Kidney epithelial cell (primary cell): ENCODE results near the gene FBLN2. TPM values are rescaled to one million over a fixed set of nuclear protein-coding genes. Genes with fewer than 3 reads are reported as not detected.

Experiments used
- DNase-seq: peaks from one replicate; pipeline ENCODE4 v3.0.0-alpha.2; 2010; ENCODE audit warnings: low read depth
- H3K27me3 ChIP-seq: 2 replicates; pipeline ENCODE4 v1.6.0; 2011; ENCODE audit warnings: low read length; ENCODE audit not compliant: control insufficient read depth, insufficient read depth
- H3K36me3 ChIP-seq: 2 replicates; pipeline ENCODE4 v1.5.1; 2011; ENCODE audit warnings: low read length; ENCODE audit not compliant: control insufficient read depth, insufficient read depth
- H3K4me3 ChIP-seq: 2 replicates; pipeline ENCODE4 v1.5.1; 2011; ENCODE audit warnings: low read depth, mild to moderate bottlenecking, control low read depth, low read length
- total RNA-seq: library from RNA; depleted of rRNA; stranded (reverse); fragments of >200 nt; gene quantifications from 2 replicates; pipeline ENCODE4 v1.2.3, GENCODE V29; 2015
- TF ChIP-seq, protein P1 (sequence below): IDR thresholded peaks from 2 replicates; pipeline ENCODE4 v1.5.1; 2011; ENCODE audit warnings: mild to moderate bottlenecking, moderate library complexity, low read length, control low read depth, inconsistent platforms; ENCODE audit not compliant: insufficient read depth, poor library complexity, severe bottlenecking

FBLN2 gene
- total RNA-seq, 1 donor from 2014 or later: 6.7 TPM

DNA sequence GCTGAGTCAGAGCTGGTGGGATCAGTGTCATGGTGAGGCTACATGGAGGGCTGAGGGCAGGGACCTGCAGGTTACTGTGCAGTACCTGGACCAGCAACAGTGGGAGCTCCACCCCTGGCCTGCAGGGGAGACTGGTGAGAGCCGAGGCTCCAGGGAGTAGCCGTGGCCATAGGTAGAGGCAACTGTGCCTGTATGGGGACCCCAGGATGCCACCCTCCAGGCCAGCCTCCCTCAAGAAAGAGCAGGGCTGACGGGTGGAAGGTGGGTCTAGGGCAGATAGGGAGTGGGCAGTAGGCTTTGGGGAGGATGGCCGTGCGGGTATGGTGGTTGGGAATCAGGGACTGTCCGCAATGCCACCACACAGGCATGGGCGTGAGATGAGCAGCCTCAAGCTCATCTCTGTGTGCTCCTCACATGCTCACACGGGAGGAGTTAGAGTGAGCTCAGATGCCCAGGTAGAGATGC, 35.5 kb downstream of the FBLN2 start:
- Histone ChIP-seq H3K36me3 (no peaks in the 10 kb centered on the region), H3K4me3 (no peak overlapping the region), H3K27me3 (no peaks in the 10 kb centered on the region)
- TF ChIP-seq, protein P1, sequence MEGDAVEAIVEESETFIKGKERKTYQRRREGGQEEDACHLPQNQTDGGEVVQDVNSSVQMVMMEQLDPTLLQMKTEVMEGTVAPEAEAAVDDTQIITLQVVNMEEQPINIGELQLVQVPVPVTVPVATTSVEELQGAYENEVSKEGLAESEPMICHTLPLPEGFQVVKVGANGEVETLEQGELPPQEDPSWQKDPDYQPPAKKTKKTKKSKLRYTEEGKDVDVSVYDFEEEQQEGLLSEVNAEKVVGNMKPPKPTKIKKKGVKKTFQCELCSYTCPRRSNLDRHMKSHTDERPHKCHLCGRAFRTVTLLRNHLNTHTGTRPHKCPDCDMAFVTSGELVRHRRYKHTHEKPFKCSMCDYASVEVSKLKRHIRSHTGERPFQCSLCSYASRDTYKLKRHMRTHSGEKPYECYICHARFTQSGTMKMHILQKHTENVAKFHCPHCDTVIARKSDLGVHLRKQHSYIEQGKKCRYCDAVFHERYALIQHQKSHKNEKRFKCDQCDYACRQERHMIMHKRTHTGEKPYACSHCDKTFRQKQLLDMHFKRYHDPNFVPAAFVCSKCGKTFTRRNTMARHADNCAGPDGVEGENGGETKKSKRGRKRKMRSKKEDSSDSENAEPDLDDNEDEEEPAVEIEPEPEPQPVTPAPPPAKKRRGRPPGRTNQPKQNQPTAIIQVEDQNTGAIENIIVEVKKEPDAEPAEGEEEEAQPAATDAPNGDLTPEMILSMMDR: no peak
- no peak for DNase-seq

DNA sequence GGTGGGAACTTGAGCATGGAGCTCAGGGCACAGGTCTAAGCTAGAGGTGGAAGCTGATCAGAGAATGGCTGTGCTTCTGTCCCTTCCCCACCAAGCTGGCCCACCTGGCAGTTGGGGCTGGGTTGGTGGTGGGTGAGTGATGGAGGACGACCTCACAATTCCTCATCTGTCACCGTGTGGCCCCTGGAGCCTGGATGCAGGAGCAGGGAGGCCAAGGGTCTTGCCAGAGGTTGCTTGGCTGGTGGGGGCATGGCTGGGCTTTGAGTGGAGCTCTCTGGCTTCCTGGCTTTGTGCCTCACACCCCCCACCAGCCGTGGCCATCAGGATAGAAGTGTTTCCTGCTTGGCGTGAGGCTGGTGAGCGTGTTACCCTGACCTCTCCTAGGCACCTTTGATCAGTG, 36.0 kb downstream of the FBLN2 start:
- no peak for DNase-seq
- no peaks in the 10 kb centered on the region for H3K27me3 ChIP-seq
- no peak overlapping the region for H3K4me3 ChIP-seq
- TF ChIP-seq, protein P1: no peak
- no peaks in the 10 kb centered on the region for H3K36me3 ChIP-seq

DNA sequence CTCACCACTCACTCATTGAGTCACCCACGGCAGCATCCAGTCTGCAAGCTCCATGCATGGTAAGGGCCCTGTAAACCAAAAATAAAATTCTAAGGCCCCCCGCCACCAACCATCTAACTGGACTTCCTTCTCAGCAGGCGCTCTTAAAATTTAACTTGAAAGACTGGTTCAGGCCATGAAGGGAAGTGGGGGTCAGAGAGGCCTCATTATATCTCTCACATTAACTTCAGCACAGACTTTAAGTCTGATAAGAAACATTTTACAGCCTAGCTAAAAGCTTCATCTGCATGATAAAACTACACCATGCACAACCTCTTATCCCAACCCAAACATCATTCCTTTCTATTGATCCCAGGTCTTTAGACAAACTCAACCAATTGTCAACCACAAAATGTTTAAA, 38.5 kb downstream of the FBLN2 start:
- Histone ChIP-seq H3K27me3 (no peaks in the 10 kb centered on the region), H3K36me3 (no peaks in the 10 kb centered on the region), H3K4me3 (no peak overlapping the region)
- no peak for DNase-seq
- TF ChIP-seq, protein P1: no peak

DNA sequence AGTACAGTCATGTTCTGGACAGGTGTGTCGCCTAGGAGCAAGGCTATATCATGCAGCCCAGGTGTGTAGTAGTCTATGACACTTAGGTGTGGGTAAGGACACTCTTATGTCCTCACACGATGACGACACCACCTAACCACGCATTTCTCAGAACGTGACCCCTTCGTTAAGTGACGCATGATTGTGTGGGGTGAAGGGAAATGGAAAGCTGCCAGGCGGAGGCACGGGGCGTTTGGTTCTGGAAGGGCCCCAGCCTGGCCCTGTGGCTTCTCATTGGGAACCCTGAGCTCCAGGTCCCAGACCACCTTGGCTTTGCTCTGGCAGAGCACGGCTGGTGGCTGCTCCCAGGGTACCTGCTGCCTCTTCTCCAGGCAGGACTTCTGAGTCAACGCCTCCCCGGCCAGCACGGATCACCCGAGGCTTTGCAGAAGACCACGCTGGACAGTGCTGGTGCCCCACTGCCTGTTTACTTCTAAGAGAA, 39.3 kb downstream of the FBLN2 start:
- H3K36me3 ChIP-seq: no peaks in the 10 kb centered on the region
- DNase-seq: no peak
- TF ChIP-seq, protein P1: no peak
- no peaks in the 10 kb centered on the region for H3K27me3 ChIP-seq
- H3K4me3 ChIP-seq: no peak overlapping the region

DNA sequence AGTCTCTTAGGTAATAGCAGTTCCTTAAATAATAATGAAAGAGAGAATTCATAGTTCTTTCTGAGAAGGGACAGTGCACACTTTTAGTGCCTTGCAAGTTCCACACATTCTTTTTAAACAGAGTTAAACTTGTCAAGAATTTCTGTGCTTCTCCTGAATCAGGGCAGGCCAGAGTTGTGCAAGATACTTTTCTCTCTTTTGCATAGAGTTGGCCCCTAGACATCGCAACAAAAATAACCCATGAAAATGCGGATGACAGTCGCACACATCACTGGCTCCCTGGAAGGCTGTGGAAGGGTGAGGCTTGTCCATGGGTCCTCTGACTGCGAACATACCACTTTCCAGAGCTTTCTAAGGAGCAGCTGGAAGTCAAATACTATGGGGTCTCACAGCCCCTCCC, 40.1 kb downstream of the FBLN2 start:
- H3K27me3 ChIP-seq: no peaks in the 10 kb centered on the region
- TF ChIP-seq, protein P1: no peak
- no peak for DNase-seq
- no peaks in the 10 kb centered on the region for H3K36me3 ChIP-seq
- no peak overlapping the region for H3K4me3 ChIP-seq

DNA sequence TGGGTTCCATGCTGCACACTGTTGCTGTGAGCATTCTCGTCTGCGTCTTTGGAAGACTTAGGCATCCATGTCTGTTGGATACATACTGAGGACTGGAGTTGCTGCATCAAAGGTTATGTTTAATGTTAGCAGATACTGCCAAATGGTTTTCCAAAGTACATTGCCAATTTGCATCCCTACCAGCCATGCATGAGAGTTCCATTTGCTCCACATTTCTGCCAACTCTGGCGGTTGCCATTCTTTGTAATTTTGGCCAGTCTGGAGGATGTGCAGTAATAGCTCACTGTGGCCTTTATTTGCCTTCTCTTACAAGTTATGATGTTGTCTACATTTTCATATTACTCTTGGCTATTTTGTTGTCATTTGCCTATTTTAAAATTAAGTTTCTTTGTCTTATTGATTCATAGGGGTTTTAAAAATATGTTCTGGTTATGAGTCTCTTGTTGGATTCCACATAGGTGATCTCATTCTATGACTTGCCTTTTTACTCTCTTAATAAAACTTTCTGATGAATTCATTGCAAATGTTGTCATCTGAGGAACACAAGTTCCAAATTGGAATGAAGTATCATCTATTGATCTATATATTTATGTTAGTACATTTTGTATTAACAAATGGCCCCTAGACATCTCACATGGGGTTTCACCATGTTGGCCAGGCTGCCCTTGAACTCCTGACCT, 42.1 kb downstream of the FBLN2 start:
- H3K27me3 ChIP-seq: peaks cover 4% of the 10 kb centered on the region
- H3K4me3 ChIP-seq: no peak overlapping the region
- H3K36me3 ChIP-seq: no peaks in the 10 kb centered on the region
- TF ChIP-seq, protein P1: no peak
- no peak for DNase-seq
